GM21423 (cell line): ENCODE data around the gene PDGFD.

Experiments
- ATAC-seq: cut with Tn5 transposase; IDR thresholded peaks from one replicate; pipeline ENCODE4 v1.9.1; 2021; ENCODE audit warnings: mild to moderate bottlenecking, moderate library complexity; ENCODE audit not compliant: unreplicated experiment

The PDGFD gene

GRCh38 chr11:104164028-104164520, at the start of gene PDGFD:
Gene PDGFD, minus strand, starts transcription at chr11:104164147.
- peak; percentile 79 for ATAC-seq

DNA sequence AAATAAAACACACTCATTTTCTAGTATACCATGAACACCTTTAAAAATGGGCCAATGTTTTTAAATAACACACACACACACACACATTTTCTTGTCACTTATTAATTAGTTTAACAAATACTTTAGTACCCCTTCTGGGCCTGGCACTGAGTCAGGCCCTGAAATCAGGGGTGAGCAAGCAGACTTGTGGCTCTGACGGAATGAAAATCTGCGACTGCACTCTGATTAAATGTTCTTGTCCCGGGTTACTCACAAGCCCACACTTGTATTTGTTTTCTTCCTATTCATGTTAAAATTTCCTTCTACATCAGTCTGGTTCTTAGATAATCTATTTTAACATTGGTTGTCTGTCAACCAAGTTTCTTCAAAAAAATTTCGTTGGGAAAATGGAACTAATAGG, 43.0 kb upstream of the PDGFD start:
- ATAC-seq: no peak

DNA sequence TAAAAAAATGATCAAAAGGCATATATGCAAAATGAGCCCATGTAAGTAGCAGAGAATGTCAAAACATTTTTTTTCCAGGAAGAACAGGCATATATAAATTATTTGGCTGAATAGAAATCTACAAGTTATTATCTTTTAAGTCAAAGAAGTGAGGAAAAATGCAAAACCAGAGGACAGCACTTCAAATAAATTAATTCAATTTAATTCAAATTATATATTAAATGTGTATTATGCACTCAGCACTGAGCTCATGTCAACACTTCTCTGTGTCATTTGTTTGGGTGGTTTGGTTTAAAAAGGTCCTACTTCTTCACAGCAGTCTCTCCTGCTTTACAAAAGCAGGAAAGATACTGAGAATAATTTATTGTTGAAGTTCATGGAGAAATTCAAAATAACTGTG, 41.9 kb upstream of the PDGFD start:
- ATAC-seq: no peak

GRCh38 chr11:104200688-104201087, 36.7 kb upstream of the PDGFD start:
- no peak for ATAC-seq

GRCh38 chr11:104199053-104199452, 35.1 kb upstream of the PDGFD start:
- ATAC-seq: no peak

DNA sequence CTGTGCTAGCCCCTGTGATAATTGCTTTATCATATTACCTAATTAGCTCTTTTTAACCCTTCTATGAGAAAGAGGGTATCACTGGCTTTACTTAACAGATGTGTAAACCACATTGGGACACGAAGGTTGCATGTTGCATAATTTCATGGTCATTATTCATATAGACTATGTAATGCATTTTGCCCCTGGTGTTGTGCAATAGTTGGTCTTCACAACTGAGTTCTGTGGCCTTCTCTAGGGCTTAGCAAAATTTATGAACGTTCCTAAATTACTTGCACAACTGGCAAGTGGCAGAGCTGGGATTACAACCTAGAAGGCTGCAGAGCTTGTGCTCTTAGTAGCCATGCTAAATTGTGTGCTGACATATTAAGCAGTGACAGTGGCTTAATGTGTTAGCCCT, 34.6 kb upstream of the PDGFD start:
- no peak for ATAC-seq

- ATAC-seq: no peak
Measured at GRCh38 chr11:104191124-104191523, 27.2 kb upstream of the PDGFD start.

GRCh38 chr11:104183593-104183992, 19.6 kb upstream of the PDGFD start:
- no peak for ATAC-seq

DNA sequence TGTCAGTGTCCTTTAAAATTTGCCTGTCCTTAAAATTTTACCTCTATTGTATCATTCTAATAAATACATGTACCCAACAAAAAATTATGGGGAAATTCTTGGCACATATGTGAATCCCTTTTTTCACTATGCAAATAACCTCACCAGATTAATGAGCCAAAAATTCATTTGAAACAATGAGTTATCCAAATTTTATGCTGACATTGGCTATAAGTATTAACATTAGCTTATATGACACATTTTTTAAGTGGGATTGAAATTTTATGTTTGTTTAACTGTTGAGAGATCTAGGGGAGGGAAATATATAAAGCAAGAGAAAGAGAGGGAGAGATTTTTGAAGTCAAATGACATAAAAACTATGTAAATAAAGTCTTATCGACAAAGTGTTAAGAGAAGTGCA, 11.8 kb upstream of the PDGFD start:
- ATAC-seq: no peak

GRCh38 chr11:104169091-104169490, 5.1 kb upstream of the PDGFD start:
- ATAC-seq: no peak

- no peak for ATAC-seq
Measured at GRCh38 chr11:104165014-104165413, 1.1 kb upstream of the PDGFD start.

- no peak for ATAC-seq
Measured at GRCh38 chr11:104163100-104164027, 583 bp downstream of the PDGFD start.

DNA sequence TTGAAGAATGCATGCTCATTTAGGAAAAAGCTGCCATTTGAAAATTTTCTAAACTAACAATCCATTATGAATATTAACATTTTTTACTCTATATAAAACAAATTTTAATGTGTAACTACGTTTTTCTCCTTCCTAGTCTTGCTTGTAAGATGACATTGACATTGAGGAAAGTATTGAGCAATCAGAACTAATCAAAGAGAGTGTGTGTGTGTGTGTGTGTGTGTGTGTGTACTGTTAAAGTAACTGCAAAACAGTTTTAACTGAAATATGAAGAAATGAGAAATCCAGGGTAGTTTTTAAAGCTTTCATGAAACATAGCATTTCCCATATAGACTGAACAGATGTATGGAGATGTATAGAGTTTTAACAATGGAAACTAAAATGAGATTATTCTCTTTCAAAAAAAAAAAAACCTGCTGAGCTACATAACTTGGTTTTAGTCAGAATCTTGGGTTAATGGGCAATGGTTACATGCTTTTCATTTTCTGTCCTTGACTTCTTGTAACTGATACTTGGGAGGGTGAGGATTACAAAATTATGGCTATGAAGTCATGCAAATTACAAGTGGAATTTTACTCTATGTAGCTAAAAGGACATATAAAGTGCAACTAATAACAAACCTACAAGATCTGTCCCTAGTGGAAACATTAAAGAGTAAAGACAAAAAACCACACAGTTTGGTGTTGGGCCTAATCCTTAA, 2.0 kb downstream of the PDGFD start:
- ATAC-seq: no peak

- no peak for ATAC-seq
Measured at GRCh38 chr11:104159356-104159755, 4.6 kb downstream of the PDGFD start.

DNA sequence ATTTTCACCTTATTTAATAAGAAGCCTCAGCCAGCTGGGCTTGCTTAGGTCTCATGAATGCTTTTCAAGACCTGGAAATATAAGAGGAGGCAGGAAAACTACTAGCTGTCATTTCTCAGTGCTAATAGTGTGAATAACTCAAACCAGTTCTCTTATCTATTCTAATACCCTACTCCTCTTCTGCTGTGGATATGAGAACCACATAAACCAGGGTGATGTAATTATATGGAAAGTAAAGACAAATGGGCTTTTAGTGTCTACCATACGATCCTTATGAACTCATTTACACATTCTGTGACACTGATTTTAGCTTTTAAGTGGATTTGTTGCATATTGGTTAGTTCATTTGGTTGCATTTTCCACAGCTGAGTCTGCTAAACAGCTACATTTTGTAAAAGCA, 8.6 kb downstream of the PDGFD start:
- ATAC-seq: no peak

- ATAC-seq: no peak
Measured at GRCh38 chr11:104154296-104154695, 9.7 kb downstream of the PDGFD start.

DNA sequence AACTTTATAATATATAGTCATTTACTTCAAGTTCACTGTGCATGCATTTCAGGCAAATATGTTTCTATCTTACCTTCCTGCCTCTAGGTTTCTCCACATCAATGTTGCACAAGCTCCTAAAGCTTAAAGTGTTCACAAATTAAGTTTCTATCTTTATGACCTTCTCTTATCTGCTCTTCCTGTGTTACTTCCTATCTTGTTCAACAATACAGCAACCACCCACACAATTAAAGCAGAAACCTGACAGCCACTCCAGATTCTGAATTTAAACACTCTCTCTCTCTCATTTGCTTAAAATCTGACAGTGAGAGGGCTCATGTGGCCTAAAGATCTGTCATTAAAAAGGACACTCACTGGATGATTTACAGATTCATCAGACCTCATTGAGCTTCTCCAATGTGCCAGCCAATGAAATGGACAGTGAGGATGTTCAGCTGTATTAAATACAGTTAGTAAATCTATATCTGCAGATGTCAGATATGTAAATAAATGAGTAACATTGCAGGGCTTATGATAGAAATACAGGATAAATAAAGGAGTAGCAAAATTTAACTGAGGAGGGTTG, 10.9 kb downstream of the PDGFD start:
- no peak for ATAC-seq

DNA sequence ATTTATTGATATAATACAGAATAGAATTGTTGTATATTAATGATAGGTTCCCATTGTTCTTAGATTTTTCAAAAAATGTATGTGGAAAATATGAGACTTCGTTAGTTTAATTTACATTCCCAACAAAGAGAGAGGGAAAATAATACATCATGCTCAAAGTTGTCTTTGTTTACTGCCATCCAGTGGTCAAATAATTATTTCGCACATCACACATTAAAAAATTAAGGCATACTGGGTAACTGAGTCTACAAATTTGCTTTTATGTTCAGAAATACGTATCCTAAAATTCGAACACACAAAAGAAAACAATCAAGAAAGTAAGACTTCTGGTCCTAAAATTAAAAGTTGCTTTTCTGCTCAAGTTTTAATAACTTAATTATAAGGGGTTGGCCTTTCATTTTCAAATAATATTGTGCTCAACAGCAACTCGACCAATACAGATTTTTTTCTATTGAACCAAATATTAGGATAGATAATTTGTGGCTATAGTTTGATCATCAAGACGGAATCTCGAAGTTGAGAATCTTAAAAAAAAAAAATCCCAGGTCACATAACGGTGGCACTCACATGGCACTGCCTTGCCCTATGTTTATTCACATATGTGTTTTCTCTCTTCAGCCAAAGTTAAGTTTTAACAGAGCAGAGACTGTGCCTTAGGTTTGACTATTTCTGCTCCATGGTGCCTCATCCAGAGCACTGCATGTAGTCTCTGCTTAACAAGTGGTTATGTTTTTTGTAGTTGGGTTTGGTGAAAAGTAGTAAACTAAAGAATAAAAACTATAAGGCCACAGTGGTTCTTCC, 12.3 kb downstream of the PDGFD start:
- ATAC-seq: no peak

DNA sequence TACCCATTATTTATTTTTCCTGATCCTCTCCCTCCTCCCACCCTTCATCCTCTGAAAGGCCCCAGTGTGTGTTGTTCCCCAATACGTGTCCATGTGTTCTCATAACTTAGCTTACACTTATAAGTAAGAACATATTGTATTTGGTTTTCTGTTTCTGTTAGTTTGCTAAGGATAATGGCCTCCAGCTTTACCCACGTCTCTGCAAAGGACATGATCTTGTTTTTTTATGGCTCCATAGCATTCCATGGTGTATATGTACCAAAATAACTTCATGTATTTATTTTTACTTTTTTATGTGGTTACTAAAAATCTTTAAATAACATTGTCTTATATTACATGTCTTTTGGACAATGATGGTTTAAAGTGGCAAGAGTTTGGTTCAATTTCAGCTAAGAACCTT, 15.2 kb downstream of the PDGFD start:
- ATAC-seq: no peak

DNA sequence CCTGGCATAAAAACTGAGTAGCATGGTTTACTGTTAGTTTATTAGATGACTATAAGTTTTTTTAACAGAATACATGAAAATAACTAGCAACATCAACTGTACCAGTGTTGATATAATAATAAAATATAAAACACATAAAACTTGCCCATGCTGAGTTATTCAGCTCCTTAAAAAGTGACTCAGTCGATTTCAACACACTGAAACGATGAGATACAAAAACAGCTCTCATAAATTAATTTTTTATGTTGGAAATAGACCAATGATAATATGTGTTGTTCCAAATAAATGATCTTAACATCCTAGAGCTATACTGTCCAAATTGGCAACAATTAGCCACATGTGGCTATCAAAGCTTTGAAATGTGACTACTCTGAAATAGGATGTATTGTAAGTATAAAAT, 15.9 kb downstream of the PDGFD start:
- no peak for ATAC-seq

DNA sequence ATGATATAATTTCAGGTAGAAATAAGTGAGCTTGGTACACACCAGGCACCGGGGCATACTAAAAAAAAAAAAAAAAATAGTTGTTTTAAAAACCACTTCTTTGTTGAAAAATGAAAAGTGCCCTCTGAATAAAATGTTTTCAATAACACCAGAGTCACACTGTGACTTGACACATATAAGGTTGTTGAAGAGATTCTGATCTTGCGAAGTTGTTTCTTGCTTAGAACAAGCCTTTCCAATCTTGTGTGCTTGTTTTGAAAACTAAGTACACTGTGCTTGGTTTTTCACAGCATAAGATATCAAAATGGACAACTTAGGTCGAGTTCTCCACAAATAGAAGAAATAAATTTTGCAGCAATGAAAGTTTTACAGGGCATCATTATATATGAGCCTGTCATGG, 17.0 kb downstream of the PDGFD start:
- ATAC-seq: no peak
